H1 (cell line): ENCODE measurements around the gene UBALD1. TPM values are rescaled to one million over a fixed set of nuclear protein-coding genes. Genes with fewer than 3 reads are reported as not detected.

ENCODE experiments used
- CTCF ChIA-PET: fragments of 300-600 bp; sonication (Branson Sonifier 250); formaldehyde crosslinking; loops from one replicate; lab custom pipeline; 2021; ENCODE audit not compliant: partially characterized antibody; lab: Charles Lee
- POLR2A ChIA-PET: fragments of 300-600 bp; sonication (Branson Sonifier 250); formaldehyde crosslinking; loops from one replicate; lab custom pipeline; 2021; ENCODE audit warnings: inconsistent platforms; ENCODE audit not compliant: partially characterized antibody; lab: Charles Lee
- DNase-seq, 2 experiments: peaks; one replicate each; pipeline versions ENCODE4 v3.0.0 to v3.0.0-alpha.2; 2010 to 2022; ENCODE audit warnings: low spot score in 2 of 2, low read depth in 1 of 2, mixed read lengths in 1 of 2
- FAIRE-seq: peaks from 2 replicates; lab custom pipeline; 2011; peaks lifted over from hg19 to GRCh38; lab: Jason Lieb, UNC
- H2AFZ ChIP-seq: 2 replicates; pipeline ENCODE4 v1.8.1; 2012; ENCODE audit warnings: low read length, inconsistent platforms
- H2AK5ac ChIP-seq: 2 replicates; pipeline ENCODE4 v1.6.1; 2013; ENCODE audit warnings: low read depth, low read length
- H2BK120ac ChIP-seq: replicated peaks from 2 replicates; pipeline ENCODE3; 2013; ENCODE audit warnings: low read depth, low read length, inconsistent platforms
- H2BK12ac ChIP-seq: 2 replicates; pipeline ENCODE4 v1.6.1; 2013; ENCODE audit warnings: low read depth, low read length
- H2BK15ac ChIP-seq: 2 replicates; pipeline ENCODE4 v1.6.1; 2013; ENCODE audit warnings: low read length
- H2BK20ac ChIP-seq: 2 replicates; pipeline ENCODE4 v1.6.1; 2013; ENCODE audit warnings: low read length
- H2BK5ac ChIP-seq: 2 replicates; pipeline ENCODE4 v1.6.1; 2013; ENCODE audit warnings: low read depth, low read length
- H3K14ac ChIP-seq: 2 replicates; pipeline ENCODE4 v1.6.1; 2013; ENCODE audit warnings: inconsistent platforms; ENCODE audit not compliant: insufficient read length
- H3K18ac ChIP-seq: 2 replicates; pipeline ENCODE4 v1.6.1; 2013; ENCODE audit warnings: low read length; ENCODE audit errors: extremely low read depth
- H3K23ac ChIP-seq: 2 replicates; pipeline ENCODE4 v1.6.1; 2013; ENCODE audit warnings: inconsistent platforms; ENCODE audit not compliant: insufficient read length
- H3K23me2 ChIP-seq: 2 replicates; pipeline ENCODE4 v1.6.1; 2013; ENCODE audit warnings: low read depth, low read length
- H3K27ac ChIP-seq: 2 replicates; pipeline ENCODE4 v1.6.1; 2011; ENCODE audit warnings: low read depth, low read length, inconsistent platforms
- H3K27me3 ChIP-seq, 4 experiments: replicated peaks in 1 of 4; 1 replicate in 1 of 4; 2 replicates in 3 of 4; pipeline versions ENCODE4 v1.6.1 to v1.8.1; 2011 to 2013; ENCODE audit warnings: low read length in 3 of 4, mild to moderate bottlenecking in 3 of 4, inconsistent platforms in 2 of 4, mixed read lengths in 2 of 4, moderate library complexity in 1 of 4; ENCODE audit not compliant: control insufficient read depth in 3 of 4, insufficient read depth in 3 of 4; ENCODE audit errors: extremely low read depth in 1 of 4
- H3K36me3 ChIP-seq, 4 experiments: 2 replicates each; pipeline versions ENCODE4 v1.6.1 to v1.8.1; 2011 to 2013; ENCODE audit warnings: mild to moderate bottlenecking in 4 of 4, low read length in 3 of 4, moderate library complexity in 2 of 4, control low read depth in 1 of 4, inconsistent platforms in 1 of 4; ENCODE audit not compliant: insufficient read depth in 4 of 4, control insufficient read depth in 2 of 4
- H3K4ac ChIP-seq: replicated peaks from 2 replicates; pipeline ENCODE3; 2013; ENCODE audit warnings: low read length, low read depth, mixed read lengths, inconsistent platforms; ENCODE audit not compliant: insufficient read length
- H3K4me1 ChIP-seq, 4 experiments: replicated peaks in 1 of 4; 1 replicate in 1 of 4; 2 replicates in 3 of 4; pipeline versions ENCODE4 v1.6.1 to v1.8.1; 2011 to 2013; ENCODE audit warnings: low read length in 3 of 4, inconsistent platforms in 2 of 4, mixed read lengths in 1 of 4; ENCODE audit not compliant: insufficient read depth in 4 of 4, control insufficient read depth in 3 of 4
- H3K4me2 ChIP-seq, 2 experiments: 2 replicates each; pipeline versions ENCODE4 v1.6.1 to v1.8.1; 2011 to 2013; ENCODE audit warnings: low read depth in 2 of 2, low read length in 2 of 2, control low read depth in 1 of 2, inconsistent platforms in 1 of 2, mild to moderate bottlenecking in 1 of 2; ENCODE audit not compliant: insufficient read depth in 1 of 2
- H3K4me3 ChIP-seq, 4 experiments: fragments of 200-600, 300-600 bp in 1 of 4; sonication (generic), shearing (Covaris generic), sonication (Bioruptor Twin) in 1 of 4; 2 replicates each; pipeline versions ENCODE4 v1.5.1 to v1.8.1; 2011 to 2016; ENCODE audit warnings: low read length in 4 of 4, low read depth in 3 of 4, control low read depth in 2 of 4, inconsistent platforms in 2 of 4, mild to moderate bottlenecking in 2 of 4, mixed read lengths in 1 of 4, moderate library complexity in 1 of 4; ENCODE audit not compliant: insufficient read depth in 2 of 4; ENCODE audit errors: extremely low read depth in 1 of 4
- H3K56ac ChIP-seq: replicated peaks from 2 replicates; pipeline ENCODE3; 2013; ENCODE audit warnings: low read depth, mild to moderate bottlenecking, mixed read lengths, low read length, inconsistent platforms; ENCODE audit not compliant: insufficient read length
- H3K79me1 ChIP-seq: 2 replicates; pipeline ENCODE4 v1.6.1; 2013; ENCODE audit warnings: low read depth, low read length, control low read depth
- H3K79me2 ChIP-seq, 2 experiments: 2 replicates each; pipeline versions ENCODE4 v1.6.1 to v1.8.1; 2012 to 2013; ENCODE audit warnings: low read length in 2 of 2, mild to moderate bottlenecking in 2 of 2, inconsistent platforms in 1 of 2; ENCODE audit not compliant: insufficient read depth in 2 of 2, control insufficient read depth in 1 of 2
- H3K9ac ChIP-seq, 4 experiments: replicated peaks in 1 of 4; 1 replicate in 1 of 4; 2 replicates in 3 of 4; pipeline versions ENCODE4 v1.6.1 to v1.8.1; 2011 to 2013; ENCODE audit warnings: low read depth in 3 of 4, low read length in 3 of 4, control low read depth in 2 of 4, mild to moderate bottlenecking in 2 of 4, moderate library complexity in 2 of 4, inconsistent platforms in 1 of 4; ENCODE audit errors: extremely low read depth in 1 of 4
- H3K9me3 ChIP-seq, 2 experiments: 2 replicates each; pipeline versions ENCODE4 v1.6.1 to v1.8.1; 2012 to 2013; ENCODE audit warnings: mild to moderate bottlenecking in 2 of 2, moderate library complexity in 2 of 2, control low read depth in 1 of 2, inconsistent platforms in 1 of 2, low read depth in 1 of 2, low read length in 1 of 2, mixed read lengths in 1 of 2; ENCODE audit not compliant: insufficient read depth in 2 of 2
- H4K20me1 ChIP-seq, 2 experiments: replicated peaks in 1 of 2; 2 replicates each; pipeline versions ENCODE3 to v1.8.1; 2011 to 2013; ENCODE audit warnings: inconsistent platforms in 2 of 2, low read length in 2 of 2, mild to moderate bottlenecking in 1 of 2; ENCODE audit not compliant: insufficient read depth in 2 of 2, control insufficient read depth in 1 of 2
- H4K5ac ChIP-seq: 2 replicates; pipeline ENCODE4 v1.6.1; 2013; ENCODE audit warnings: low read length, low read depth, mixed read lengths, inconsistent platforms; ENCODE audit not compliant: insufficient read length
- H4K8ac ChIP-seq: 2 replicates; pipeline ENCODE4 v1.8.0; 2013; ENCODE audit warnings: mild to moderate bottlenecking, moderate library complexity, low read length, inconsistent platforms; ENCODE audit not compliant: insufficient read depth; ENCODE audit errors: extremely low read depth
- H4K91ac ChIP-seq: replicated peaks from 2 replicates; pipeline ENCODE3; 2013; ENCODE audit warnings: low read length, mixed read lengths, inconsistent platforms; ENCODE audit not compliant: insufficient read length
- GABPA ChIP-seq: IDR thresholded peaks from 2 replicates; pipeline ENCODE4 v1.6.1; 2011; ENCODE audit warnings: mild to moderate bottlenecking, low read length, moderate library complexity, borderline replicate concordance; ENCODE audit not compliant: insufficient read depth
- NANOG ChIP-seq: IDR thresholded peaks from 2 replicates; pipeline ENCODE4 v1.6.1; 2011; ENCODE audit warnings: low read length, low read depth, mild to moderate bottlenecking, inconsistent platforms; ENCODE audit not compliant: insufficient read depth, poor library complexity, severe bottlenecking
- SAP30 ChIP-seq: fragments of 300-600 bp; sonication (generic); IDR thresholded peaks from 2 replicates; pipeline ENCODE4 v1.7.1; 2012; ENCODE audit warnings: low read length, moderate library complexity, mild to moderate bottlenecking, inconsistent platforms; ENCODE audit not compliant: insufficient read depth, insufficient replicate concordance
- SIRT6 ChIP-seq: IDR thresholded peaks from one replicate; pipeline ENCODE4 v1.7.1; 2012; ENCODE audit warnings: low read length, inconsistent platforms
- SP1 ChIP-seq: IDR thresholded peaks from 2 replicates; pipeline ENCODE4 v1.6.1; 2011; ENCODE audit warnings: low read depth, low read length
- ZNF274 ChIP-seq: IDR thresholded peaks from 2 replicates; pipeline ENCODE4 v1.7.0; 2012; ENCODE audit warnings: low read length, borderline replicate concordance; ENCODE audit errors: extremely low read depth
- WGBS, 2 experiments: shearing (Covaris generic) in 1 of 2; methylation state at CpG; one replicate each; pipeline versions ENCODE4 v1.1.6 to v1.1.7; 2013 to 2015; ENCODE audit warnings: low lambda C conversion rate in 2 of 2, mixed read lengths in 2 of 2, inconsistent platforms in 1 of 2, low coverage in 1 of 2, missing lambda C conversion rate in 1 of 2; ENCODE audit not compliant: insufficient replicate concordance in 2 of 2, insufficient coverage in 1 of 2, insufficient read length in 1 of 2; ENCODE audit errors: extremely low coverage in 1 of 2, missing lambda C conversion rate in 1 of 2; 5-methylcytosine and 5-hydroxymethylcytosine counted together
- polyA plus RNA-seq, 7 experiments: library from polyadenylated mRNA; depleted of rRNA in 3 of 7; stranded (reverse) in 5 of 7; unstranded in 2 of 7; fragments of >200 nt in 5 of 7; fragments of 200-250 nt in 2 of 7; gene quantifications; 1 replicate in 5 of 7; 2 replicates in 1 of 7; 4 replicates in 1 of 7; pipeline versions ENCODE4 v1.2.1 to v1.2.3, GENCODE V29; 2011 to 2013; ENCODE audit warnings: missing spikeins in 2 of 7, mixed read lengths in 2 of 7
- total RNA-seq: library from RNA; stranded (reverse); fragmentation: NEBNext Ultra II Directional; extraction: Animal tissue kit (Norgen Biotek cat#: 25700); gene quantifications from 2 replicates; pipeline ENCODE4 v1.2.1, GENCODE V29; 2021
- TF ChIP-seq, protein P1 (sequence below), 3 experiments: IDR thresholded peaks; 1 replicate in 2 of 3; 2 replicates in 1 of 3; pipeline versions ENCODE4 v1.5.1 to v1.6.1; 2011; ENCODE audit warnings: low read length in 3 of 3, mild to moderate bottlenecking in 3 of 3, inconsistent platforms in 2 of 3, low read depth in 1 of 3, moderate library complexity in 1 of 3; ENCODE audit not compliant: insufficient read depth in 1 of 3; ENCODE audit errors: control extremely low read depth in 1 of 3

Gene UBALD1
- total and polyA plus RNA-seq, 2 of the 8 experiments (the other 6 are each of a cell fraction or from before 2014, with no cell fraction given) = 28.6 to 62.0 TPM

DNA sequence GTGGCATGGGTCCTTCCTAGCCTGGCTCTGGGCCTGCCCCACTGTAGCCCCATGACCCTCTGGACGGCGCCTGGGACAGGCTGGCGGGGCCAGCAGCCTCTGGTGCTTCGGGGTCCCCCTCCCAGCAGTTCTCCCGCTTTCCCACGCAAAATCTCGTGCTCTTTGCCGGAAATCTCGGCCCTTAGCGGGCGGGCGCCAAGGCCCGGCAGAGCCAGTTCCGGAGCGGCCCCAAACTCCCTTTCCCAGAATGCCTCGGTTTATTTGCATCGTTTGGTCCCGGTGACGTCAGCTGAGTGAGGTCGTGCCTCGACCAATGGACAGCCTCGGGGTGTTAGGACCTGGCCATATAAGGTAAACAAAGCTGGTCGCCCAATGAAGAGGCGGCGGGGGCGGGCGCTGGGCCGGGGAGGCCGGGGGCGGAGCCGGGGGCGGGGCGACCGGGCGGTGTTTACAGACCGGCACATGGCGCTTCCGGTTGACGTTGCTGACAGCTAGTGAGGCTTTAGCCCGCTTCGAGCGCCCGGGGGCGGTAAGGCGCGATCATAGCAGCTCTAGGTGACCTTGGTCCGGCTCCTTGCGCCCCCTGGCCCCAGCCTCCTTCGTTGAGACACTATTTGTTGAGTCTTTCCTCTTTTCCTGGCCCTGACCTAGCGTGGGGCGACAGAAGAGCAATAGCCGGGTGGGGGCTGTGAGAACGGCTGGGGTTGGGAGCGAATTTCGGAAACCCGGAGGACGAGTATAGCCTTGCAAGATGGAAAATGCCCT is 1.5 kb upstream of the UBALD1 start:
- H2BK120ac ChIP-seq = peak overlapping the region; percentile 50
- H3K79me1 ChIP-seq = peaks cover 4% of the 10 kb centered on the region; the same call in 1 of the 2 replicates
- peaks cover 12% of the 10 kb centered on the region for H3K23me2 ChIP-seq
- H3K4me3 ChIP-seq = peak overlapping the region; percentile 35 to 62 (median 50)
- WGBS, 2 experiments = 3% methylated on average over 43 of the region's 57 CpGs; no CpG with 5 or more reads in 1 of the 2 experiments
- peak overlapping the region; percentile 99 for H2BK15ac ChIP-seq
- peak overlapping the region; percentile 97 for H3K18ac ChIP-seq
- DNase-seq = peak; percentile 96 to 98
- POLR2A ChIA-PET = interaction anchor here (0.6 to 13.3 kb wide), 24 partner anchors 9 to 343 kb away, joined by 3 to 126 read pairs (median 5); partner anchors contain the start of genes ANKS3, CDIP1, DNAAF8 and HMOX2
- H3K23ac ChIP-seq = no peak overlapping the region
- H2BK20ac ChIP-seq = 0 out of 2 replicates have a peak overlapping the region, but pooled peaks have one; percentile 93
- H2BK12ac ChIP-seq = peak overlapping the region; percentile 87; the same call in 1 of the 2 replicates
- no peaks in the 10 kb centered on the region for H3K27me3 ChIP-seq
- H4K8ac ChIP-seq = peak overlapping the region; percentile 97
- peaks cover 7 to 32% of the 10 kb centered on the region in 2 experiments; a peak in 3 of 4 replicates for H3K79me2 ChIP-seq
- peaks cover 0 to 48% (median 34%) of the 10 kb centered on the region in 4 experiments; a peak in 6 of 7 replicates for H3K4me1 ChIP-seq
- peak overlapping the region; percentile 98 for H3K27ac ChIP-seq
- FAIRE-seq = peak; percentile 73
- peaks cover under 1 to 9% of the 10 kb centered on the region in 2 experiments for H4K20me1 ChIP-seq
- no peaks in the 10 kb centered on the region for H3K36me3 ChIP-seq
- peak overlapping the region; percentile 84 for H3K56ac ChIP-seq
- peak overlapping the region; percentile 95 to 97 for H3K4me2 ChIP-seq
- peak overlapping the region; percentile 99 for H2BK5ac ChIP-seq
- H4K91ac ChIP-seq = peak overlapping the region; percentile 85
- peak overlapping the region; percentile 55 to 89 (median 88) for H3K9ac ChIP-seq
- H4K5ac ChIP-seq = peak overlapping the region; percentile 84
- CTCF ChIA-PET = interaction anchor here (0.6 to 2.9 kb wide), 21 partner anchors 9 to 350 kb away, joined by 3 to 17 read pairs (median 4); partner anchors contain the start of gene MGRN1
- H2AK5ac ChIP-seq = no peak overlapping the region; the same call in 1 of the 2 replicates
- H3K9me3 ChIP-seq = no peaks in the 10 kb centered on the region
- H3K14ac ChIP-seq = no peak overlapping the region
- H3K4ac ChIP-seq = peak overlapping the region; percentile 85
- no peak overlapping the region for H2AFZ ChIP-seq
- TF ChIP-seq NANOG (no peak), GABPA (no peak), ZNF274 (no peak), SP1 (peak; percentile 94), SAP30 (peak; percentile 60), SIRT6 (no peak)
- TF ChIP-seq, protein P1, sequence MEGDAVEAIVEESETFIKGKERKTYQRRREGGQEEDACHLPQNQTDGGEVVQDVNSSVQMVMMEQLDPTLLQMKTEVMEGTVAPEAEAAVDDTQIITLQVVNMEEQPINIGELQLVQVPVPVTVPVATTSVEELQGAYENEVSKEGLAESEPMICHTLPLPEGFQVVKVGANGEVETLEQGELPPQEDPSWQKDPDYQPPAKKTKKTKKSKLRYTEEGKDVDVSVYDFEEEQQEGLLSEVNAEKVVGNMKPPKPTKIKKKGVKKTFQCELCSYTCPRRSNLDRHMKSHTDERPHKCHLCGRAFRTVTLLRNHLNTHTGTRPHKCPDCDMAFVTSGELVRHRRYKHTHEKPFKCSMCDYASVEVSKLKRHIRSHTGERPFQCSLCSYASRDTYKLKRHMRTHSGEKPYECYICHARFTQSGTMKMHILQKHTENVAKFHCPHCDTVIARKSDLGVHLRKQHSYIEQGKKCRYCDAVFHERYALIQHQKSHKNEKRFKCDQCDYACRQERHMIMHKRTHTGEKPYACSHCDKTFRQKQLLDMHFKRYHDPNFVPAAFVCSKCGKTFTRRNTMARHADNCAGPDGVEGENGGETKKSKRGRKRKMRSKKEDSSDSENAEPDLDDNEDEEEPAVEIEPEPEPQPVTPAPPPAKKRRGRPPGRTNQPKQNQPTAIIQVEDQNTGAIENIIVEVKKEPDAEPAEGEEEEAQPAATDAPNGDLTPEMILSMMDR (IDR thresholded peaks at IDR 0.05; ENCODE audit: control extremely low read depth in 1 of 3, insufficient read depth in 1 of 3, low read depth in 1 of 3, low read length in 3 of 3) = peak in 2 of 3 experiments; percentile 64 to 86; a peak in 3 of 4 replicates
